ENCODE measurements around the gene CTNNAL1.

GRCh38 chr9:109039539-109039938 is 26.2 kb upstream of the CTNNAL1 start:
- no peak for TF ChIP-seq CTCF (IDR thresholded peaks at IDR 0.05)
- TF ChIP-seq POLR2A (IDR thresholded peaks at IDR 0.05) = no peak
